ENCODE results near the gene TMEM184A. TPM values are rescaled to one million over a fixed set of nuclear protein-coding genes. Genes with fewer than 3 reads are reported as not detected.

TMEM184A gene
- total and polyA plus RNA-seq, 2 donors = 6.7 to 9.7 TPM

DNA sequence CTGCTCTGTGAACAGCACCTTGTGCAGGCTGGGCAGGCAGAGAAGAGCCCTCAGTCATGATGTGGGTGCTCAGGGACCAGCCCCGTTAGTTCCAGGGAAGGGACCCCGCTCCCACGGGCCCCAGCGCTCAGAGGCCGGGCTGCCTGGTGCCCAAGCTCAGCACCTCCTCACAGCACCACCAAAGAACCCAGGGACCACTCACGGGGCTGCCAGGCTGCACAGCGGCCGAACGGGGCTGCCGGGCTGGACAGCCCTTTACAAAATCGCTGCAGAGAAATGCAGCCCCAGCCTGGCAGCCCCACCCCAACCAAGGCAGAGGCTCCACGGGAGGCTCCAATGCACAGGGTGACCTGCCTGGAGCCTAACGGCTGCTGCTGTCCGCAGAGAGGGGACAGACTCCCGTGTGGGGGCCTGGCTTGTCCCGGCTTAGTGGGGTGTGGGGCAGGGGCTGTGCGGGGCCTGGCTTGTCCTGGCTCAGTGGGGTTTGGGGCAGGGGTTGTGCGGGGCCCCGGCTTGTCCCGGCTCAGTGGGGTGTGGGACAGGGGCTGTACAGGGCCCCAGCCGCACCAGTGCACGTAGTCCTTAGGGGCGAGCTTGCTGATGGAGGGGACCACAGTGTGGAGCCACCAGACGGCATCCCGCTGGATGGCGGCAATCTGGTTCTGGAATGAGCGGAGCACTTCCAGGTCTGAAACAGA lies 61.0 kb downstream of the TMEM184A start:
- Histone ChIP-seq H3K27ac (ENCODE audit: low read depth) (no peak overlapping the region), H3K36me3 (ENCODE audit: insufficient read depth) (peaks cover 7% of the 10 kb centered on the region), H3K4me1 (ENCODE audit: insufficient read depth) (no peaks in the 10 kb centered on the region), H3K4me3 (ENCODE audit: low read depth, low read length) (no peak overlapping the region)
- no peak for DNase-seq (ENCODE audit: extremely low spot score)
- 92% methylated on average over 27 of the region's 27 CpGs for WGBS

DNA sequence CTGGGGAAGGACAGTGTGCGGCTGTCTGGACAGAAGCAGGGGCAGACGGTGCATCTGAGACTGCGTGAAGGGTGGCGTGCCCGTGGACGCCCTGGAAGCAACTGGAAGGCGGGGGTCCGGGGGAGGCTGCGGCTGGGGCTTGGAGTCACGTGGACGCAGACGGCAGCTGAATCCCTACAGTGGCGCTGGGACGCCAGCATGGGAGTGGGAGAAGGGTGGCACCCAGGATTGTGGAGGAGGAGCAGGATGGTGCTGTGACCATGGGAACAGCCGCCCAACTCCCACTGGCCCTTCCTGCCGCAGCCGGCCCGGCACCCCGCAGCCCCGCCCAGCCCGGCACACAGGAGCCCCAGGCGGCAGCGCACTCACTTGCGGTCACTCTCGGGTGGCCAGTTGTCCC lies 61.6 kb downstream of the TMEM184A start:
- no peak for DNase-seq (ENCODE audit: extremely low spot score)
- H3K27ac ChIP-seq (ENCODE audit: low read depth) = no peak overlapping the region
- no peak overlapping the region for H3K4me3 ChIP-seq (ENCODE audit: low read depth, low read length)
- H3K36me3 ChIP-seq (ENCODE audit: insufficient read depth) = peaks cover 7% of the 10 kb centered on the region
- H3K4me1 ChIP-seq (ENCODE audit: insufficient read depth) = no peaks in the 10 kb centered on the region
- WGBS = 89% methylated on average over 25 of the region's 25 CpGs

DNA sequence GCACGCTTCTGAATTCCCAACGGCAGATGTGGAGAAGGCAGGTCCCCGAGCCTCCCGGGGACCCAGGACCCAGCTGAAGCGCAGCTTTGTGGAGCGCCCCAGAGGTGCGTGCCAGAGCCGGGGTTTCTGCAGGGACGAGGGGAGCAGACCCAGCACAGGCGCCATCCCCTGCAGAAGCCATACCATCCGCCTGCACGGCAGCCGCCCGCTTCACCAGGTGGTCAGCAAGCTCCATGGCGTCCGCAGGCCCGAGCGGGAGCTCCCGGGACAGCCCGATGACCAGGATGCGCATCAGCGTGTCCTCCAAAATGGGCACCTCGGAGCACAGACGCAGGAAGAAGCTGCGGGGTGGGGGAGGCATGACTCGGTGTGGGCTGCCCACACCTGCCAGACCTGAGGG lies 62.4 kb downstream of the TMEM184A start:
- no peak for DNase-seq (ENCODE audit: extremely low spot score)
- Histone ChIP-seq H3K4me3 (ENCODE audit: low read depth, low read length) (no peak overlapping the region), H3K27ac (ENCODE audit: low read depth) (no peak overlapping the region), H3K4me1 (ENCODE audit: insufficient read depth) (no peaks in the 10 kb centered on the region), H3K36me3 (ENCODE audit: insufficient read depth) (peaks cover 4% of the 10 kb centered on the region)
- WGBS = 94% methylated on average over 26 of the region's 26 CpGs

DNA sequence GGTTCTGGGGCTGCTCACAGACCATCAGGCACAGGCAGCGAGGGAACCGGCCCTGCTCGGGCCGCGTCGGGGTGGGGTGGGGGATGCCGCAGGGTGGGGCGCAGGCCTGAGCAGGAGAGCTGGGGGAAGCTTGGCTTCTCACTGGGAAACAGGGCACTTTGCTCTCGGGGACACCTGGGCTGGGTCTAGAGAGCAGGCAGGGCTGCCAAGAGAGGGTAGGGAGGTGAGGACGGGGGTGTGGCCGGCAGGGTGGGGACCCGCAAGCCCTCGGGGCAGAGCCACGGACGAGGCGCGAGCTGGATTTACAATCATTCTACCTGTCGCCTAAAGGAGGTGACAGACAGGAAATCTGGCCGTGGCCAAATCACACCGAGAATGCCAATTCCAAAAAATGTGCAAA lies 62.9 kb downstream of the TMEM184A start:
- no peak for DNase-seq (ENCODE audit: extremely low spot score)
- WGBS = 90% methylated on average over 20 of the region's 20 CpGs
- Histone ChIP-seq H3K4me1 (ENCODE audit: insufficient read depth) (no peaks in the 10 kb centered on the region), H3K4me3 (ENCODE audit: low read depth, low read length) (no peak overlapping the region), H3K36me3 (ENCODE audit: insufficient read depth) (peaks cover 4% of the 10 kb centered on the region), H3K27ac (ENCODE audit: low read depth) (no peak overlapping the region)

DNA sequence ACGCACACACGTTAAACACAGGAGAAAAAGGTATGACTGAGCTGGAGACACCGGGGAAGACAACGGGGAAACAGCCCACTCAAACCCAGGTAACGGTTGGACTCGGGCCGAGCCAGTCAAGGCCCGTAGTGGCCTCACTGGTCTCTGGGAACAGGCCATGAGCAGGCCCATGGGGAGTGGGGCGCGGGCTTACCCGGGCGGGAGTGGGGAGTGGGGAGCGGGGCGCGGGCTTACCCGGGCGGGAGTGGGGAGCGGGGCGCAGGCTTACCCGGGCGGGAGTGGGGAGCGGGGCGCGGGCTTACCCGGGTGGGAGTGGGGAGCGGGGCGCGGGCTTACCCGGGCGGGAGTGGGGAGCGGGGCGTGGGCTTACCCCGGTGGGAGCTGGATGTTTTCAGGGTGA lies 63.4 kb downstream of the TMEM184A start:
- H3K27ac ChIP-seq (ENCODE audit: low read depth) = no peak overlapping the region
- WGBS = 92% methylated on average over 33 of the region's 33 CpGs
- H3K4me1 ChIP-seq (ENCODE audit: insufficient read depth) = no peaks in the 10 kb centered on the region
- H3K4me3 ChIP-seq (ENCODE audit: low read depth, low read length) = no peak overlapping the region
- peaks cover 5% of the 10 kb centered on the region for H3K36me3 ChIP-seq (ENCODE audit: insufficient read depth)
- DNase-seq (ENCODE audit: extremely low spot score) = no peak

Other genes with a start within 250 kb of the TMEM184A start
- 8.4 TPM for gene MICALL2, start 96.7 kb downstream of the TMEM184A start, total RNA-seq
- 40.0 TPM for gene MICALL2, start 96.7 kb downstream of the TMEM184A start, polyA plus RNA-seq
- gene INTS1, start 51.8 kb downstream of the TMEM184A start, total RNA-seq = 13.7 TPM
- gene INTS1, start 51.8 kb downstream of the TMEM184A start, polyA plus RNA-seq = 55.6 TPM
- gene MAFK, start 25.5 kb downstream of the TMEM184A start, total RNA-seq = 15.1 TPM
- 54.9 TPM for gene MAFK, start 25.5 kb downstream of the TMEM184A start, polyA plus RNA-seq
- 12.1 TPM for gene PSMG3, start 13.8 kb upstream of the TMEM184A start, total RNA-seq
- 34.6 TPM for gene PSMG3, start 13.8 kb upstream of the TMEM184A start, polyA plus RNA-seq
- gene ELFN1, start 114.1 kb upstream of the TMEM184A start, total RNA-seq = 2.5 TPM
- 3.2 TPM for gene ELFN1, start 114.1 kb upstream of the TMEM184A start, polyA plus RNA-seq